ENCODE data around the gene RAB40AL.
"Not testable (repeated sequence)": the region's sequence is repeated elsewhere in the genome, so short reads cannot be mapped to it uniquely, and the experiment has no call there.

Gene RAB40AL, protein sequence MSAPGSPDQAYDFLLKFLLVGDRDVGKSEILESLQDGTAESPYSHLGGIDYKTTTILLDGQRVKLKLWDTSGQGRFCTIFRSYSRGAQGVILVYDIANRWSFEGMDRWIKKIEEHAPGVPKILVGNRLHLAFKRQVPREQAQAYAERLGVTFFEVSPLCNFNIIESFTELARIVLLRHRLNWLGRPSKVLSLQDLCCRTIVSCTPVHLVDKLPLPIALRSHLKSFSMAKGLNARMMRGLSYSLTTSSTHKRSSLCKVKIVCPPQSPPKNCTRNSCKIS

DNA sequence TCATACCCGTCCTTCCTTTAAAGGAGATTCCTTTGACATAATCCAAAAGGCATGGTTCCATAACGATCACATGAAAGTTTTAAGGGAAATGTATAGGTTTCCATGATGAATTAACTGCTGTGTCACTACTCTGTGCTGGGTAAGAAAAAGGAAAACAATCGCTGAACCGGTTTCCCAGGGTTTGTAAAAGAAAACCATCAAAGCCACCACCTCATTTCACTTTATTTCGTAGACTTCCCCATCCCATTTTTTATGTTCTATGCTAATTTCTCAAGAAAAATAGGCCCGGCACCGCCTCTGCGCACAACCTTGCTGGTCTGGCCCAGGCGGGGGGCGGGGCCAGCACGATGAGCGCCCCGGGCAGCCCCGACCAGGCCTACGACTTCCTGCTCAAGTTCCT is at the start of gene RAB40AL:
RAB40AL (plus strand) TSS at position 301 of the 400 bp plus-strand sequence; CDS start at position 348, 47 bp downstream.
- not testable (repeated sequence) for H3K4me3 ChIP-seq, H3K27ac ChIP-seq

DNA sequence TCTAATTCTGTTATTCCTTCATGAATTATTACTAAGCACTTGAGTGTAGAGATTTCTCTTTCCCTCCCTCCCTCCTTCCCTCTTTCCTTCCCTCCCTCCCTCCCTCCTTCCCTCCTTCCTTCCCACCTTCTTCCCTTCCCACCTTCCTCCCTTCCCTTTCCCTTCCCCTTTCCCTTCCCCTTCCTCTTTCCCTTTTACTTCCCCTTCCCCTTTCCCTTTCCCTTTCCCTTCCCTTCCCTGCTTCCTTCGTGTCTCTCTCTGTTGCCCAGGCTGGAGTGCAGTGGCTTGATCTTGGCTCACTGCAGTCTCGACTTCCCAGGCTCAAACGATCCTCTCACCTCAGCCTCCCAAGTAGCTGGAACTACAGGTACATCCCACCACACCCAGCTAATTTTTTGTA is 49.4 kb upstream of the RAB40AL start:
- Histone ChIP-seq H3K27ac (no peak overlapping the region), H3K4me3 (no peak overlapping the region)

DNA sequence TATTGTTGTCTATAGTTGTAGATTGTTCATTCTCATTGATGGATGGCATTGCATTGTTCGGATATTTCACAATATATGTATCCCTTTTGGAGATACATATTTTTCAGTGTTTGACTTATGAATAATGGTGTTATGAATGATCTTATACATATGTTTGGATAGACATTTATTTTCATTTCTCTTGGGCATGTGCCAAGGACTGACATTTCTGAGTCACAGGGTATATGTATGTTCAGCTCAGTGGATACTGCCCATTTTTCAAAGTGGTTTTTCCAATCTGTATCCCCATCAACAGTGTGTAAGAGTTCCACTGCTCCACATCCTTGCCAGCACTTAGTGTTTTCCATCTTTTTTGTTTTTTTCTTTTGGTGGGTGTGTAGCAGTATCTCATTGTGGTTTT is 45.0 kb upstream of the RAB40AL start:
- no peak overlapping the region for H3K4me3 ChIP-seq

DNA sequence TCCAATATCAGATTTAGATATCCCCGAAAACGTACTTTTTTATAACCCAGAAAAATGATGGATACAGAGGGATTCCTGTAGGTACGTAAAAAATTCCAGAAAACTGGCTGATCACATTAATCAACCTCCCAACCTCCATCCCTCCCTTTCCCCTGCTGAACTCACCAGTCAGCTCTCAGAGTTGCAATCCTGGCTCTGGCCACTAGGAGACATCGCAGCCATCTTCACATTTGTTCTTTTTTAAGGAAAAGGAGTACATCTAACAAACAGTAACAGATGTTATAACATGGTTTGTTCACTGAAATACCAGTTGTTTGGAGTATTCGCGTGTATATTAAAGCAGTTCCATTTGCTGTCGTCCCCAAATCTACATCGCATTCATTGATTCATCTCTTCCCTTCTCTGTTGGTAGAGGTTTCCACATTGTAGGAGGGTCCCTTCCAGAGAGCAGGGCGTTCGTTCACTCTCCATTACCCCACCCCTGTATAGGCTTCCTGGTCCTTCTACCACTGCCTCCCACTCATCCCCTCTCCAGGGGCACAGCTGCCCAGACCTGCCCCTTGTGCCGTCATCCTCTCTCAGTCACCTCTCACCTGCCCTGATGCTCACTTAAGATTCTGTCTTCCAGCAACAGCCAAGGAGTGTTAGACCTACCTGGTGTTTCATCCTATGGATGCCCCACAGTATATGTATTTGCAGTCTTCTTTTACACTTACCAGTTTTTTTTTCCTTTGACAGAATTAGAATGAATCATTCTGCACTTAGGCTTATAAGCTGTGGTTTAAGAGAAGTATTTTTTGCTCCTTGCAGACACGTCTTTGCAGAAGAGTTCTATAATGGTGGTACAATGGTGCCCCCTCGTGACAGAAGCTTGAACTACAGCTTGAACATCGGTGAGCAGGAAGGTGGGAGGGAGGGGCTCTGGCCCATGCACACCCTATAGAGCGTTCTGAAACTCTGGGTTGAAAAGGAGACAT is 36.8 kb upstream of the RAB40AL start:
- no peak overlapping the region for H3K4me3 ChIP-seq
- no peak overlapping the region for H3K27ac ChIP-seq

More for the DNA sequence above, 45.0 kb upstream of the RAB40AL start:
- no peak overlapping the region for H3K27ac ChIP-seq

DNA sequence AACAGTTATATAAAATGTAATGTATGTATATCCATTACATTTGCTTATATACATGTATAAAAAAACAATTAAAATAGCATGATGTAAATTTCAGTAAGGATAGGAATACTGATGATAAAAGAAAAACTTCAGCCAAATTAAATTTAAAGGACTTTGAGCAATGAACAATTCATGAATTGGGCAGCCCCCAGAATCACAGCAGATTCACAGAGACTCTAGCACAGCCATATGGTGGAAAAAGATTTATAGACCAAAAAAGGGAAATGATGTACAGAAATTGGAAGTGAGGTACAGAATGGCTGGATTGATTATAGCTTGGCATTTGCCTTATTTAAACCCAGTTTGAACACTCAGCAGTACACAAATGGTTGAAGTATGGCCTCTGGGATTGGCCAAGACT is 34.7 kb upstream of the RAB40AL start:
- H3K27ac ChIP-seq, result no peak overlapping the region
- H3K4me3 ChIP-seq, result no peak overlapping the region

DNA sequence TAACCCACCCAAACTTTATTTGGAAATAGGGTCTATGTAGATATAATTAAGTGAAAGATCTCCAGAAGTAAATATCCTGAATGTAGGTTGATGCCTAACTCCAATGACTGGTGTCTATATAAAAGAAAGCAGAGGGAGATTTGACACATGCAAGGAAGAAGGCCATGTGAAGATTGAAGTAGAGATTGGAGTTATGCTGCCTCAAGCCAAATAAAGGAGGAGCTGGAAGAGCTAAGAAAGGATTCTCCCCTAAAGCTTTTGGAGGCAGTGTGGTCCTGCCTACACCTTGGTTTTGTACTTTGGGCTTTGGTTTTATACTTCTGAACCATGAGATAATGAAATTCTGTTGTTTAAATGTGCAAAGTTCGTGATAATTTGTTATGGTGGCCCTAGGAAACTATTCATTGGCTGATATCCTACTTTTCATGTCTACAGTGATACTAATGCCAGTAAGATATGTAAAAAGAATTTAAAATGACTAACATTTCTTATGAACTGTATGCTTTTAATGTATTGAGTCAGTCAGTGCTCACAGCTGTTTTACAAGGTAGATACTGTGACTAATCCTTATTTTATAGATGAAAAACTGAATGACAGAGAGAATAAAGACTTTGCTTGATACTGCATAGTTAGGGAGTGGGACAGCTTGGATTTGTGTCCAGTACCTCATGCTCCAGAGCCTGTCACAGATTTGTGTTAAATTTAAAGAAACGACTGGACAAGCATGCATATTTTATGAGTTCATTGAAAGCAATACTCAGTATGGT is 5.9 kb upstream of the RAB40AL start:
- Histone ChIP-seq H3K27ac (no peak overlapping the region), H3K4me3 (no peak overlapping the region)

DNA sequence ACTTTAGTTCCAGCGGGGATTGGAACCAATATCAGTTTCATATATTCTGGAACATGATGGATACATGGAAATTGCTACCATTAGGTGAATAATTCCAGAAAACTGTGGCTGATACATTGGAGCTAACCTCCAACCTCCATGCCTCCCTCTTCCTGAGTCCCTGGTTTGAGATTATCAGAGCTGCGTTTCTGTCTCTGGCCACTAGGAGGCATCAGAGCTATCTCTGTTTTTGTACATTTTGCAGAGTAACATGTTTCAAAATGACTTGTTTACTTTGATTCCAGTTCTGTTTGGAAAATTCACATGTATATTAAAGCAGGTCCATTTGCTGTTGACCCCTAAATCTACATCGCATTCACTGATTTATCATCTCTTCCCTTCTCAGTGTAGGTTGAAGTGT is 2.4 kb upstream of the RAB40AL start:
- no peak overlapping the region for H3K27ac ChIP-seq

DNA sequence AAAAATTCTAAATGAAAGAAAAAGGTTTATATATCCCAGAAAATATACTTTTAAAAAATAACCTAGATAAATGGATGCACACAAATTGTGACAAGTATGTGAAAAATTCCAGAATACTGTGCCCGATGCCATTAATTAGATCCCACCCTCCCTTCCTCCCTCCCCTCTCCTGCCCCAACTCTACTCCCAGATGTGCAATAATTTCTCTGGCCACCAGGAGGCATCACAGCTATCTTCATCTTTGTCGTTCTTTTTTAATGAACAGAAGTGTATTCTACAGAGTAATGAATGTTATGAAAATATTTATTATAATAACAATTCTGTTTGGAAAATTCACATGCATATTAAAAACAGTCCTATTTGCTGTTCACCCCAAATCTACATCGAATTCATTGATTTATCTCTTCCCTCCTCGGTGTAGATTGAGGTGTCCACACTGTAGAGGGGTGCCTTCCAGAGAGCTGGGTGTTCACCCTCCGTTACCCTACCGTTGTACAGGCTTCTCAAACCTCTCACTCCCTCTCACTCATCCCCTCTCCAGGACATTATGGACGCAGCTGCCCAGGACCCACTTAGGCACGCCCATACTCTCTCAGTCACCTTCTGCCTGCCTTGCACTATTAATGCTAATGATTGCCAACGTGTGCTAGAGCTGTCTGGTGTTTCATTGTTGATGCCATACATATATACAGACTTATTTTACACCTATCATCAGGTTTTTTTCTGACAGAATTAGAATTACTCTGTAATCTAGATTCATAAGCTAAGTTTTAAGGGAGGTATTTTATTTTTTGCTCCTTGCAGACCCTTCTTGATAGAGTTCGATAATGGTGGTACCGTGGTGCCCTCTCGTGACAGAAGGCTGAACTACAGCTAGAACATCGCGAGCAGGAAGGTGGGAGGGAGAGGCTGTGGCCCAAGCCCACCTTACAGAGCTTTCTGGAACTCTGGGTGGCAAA is 14.1 kb downstream of the RAB40AL start:
- H3K27ac ChIP-seq, result no peak overlapping the region
- no peak overlapping the region for H3K4me3 ChIP-seq

More for the DNA sequence above, 2.4 kb upstream of the RAB40AL start:
- no peak overlapping the region for H3K4me3 ChIP-seq

DNA sequence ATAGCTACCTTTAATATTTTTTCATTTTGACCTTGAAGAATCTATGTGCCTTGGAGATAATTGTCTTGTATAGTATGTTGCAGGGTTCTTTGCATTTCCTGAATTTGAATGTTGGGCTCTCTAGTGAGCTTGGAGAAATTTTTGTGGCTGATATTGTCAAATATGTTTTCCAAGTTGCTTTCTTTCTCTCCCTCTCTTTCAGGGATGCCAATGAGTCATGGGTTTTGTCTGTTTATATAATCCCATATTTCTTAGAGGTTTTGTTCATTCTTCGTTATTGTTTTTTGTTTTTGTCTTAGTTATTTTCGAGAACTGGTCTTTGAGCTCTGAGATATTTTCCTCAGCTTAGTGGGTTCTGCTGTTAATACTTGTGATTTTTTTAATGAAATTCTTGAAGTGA is 20.7 kb downstream of the RAB40AL start:
- no peak overlapping the region for H3K4me3 ChIP-seq
- H3K27ac ChIP-seq, result no peak overlapping the region

DNA sequence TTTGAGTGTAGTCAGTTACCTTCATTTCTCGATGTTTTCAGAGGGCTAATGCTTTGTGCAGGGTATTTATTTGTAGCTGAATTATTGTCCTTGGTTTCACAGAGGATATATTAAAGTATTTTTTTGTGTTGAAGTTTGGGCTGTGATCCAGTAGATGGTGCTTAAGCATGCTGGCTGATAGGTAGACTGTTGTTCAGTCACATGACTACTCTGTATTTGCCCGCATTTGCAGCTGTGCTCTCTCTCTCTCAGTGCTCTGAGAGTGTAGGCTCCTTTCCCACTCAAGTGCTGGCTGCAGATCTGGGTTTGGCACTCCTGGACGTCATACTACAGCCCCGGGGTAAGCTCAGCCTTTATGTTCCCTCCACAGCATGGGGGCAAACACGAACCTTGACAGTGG is 21.7 kb downstream of the RAB40AL start:
- Histone ChIP-seq H3K4me3 (no peak overlapping the region), H3K27ac (no peak overlapping the region)

DNA sequence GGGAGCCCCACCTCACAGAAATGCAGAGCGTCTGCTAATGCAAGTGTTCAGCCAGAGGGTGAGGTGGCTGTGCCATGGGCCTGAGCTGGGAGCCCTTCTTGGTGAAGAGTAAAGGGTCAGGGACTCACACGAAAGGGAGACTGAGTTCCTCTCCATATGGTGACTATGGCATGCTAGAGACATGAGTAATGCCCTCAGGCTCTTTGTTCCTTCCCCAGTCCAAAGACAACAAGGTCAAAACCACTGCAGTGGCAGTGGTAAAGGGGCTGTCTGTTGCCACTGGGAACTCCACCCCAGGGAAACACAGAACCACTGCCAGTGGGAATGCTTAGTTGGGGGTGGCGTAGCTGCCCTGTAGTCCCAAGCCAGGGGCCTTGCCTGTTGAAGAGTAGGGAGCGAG is 22.4 kb downstream of the RAB40AL start:
- Histone ChIP-seq H3K4me3 (no peak overlapping the region), H3K27ac (no peak overlapping the region)

DNA sequence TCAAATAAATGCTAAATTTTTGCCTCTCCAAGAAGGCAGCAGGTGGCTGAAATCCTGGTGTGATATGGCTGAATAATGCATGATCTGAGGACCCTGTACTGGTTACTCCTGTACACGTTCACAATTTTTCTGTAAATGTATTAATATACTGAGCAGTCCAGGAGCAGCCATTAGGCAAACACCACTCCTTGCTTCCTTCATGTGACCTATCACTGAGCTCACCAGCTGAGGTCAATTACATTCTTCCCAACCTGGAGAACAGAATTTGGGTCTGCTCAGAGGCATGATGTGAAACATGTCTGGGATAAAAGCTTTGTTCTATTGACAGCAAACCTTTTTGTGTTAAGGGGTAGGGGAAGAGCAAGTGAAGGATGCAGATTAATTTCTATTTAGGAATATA is 26.9 kb downstream of the RAB40AL start:
- Histone ChIP-seq H3K27ac (no peak overlapping the region), H3K4me3 (no peak overlapping the region)

DNA sequence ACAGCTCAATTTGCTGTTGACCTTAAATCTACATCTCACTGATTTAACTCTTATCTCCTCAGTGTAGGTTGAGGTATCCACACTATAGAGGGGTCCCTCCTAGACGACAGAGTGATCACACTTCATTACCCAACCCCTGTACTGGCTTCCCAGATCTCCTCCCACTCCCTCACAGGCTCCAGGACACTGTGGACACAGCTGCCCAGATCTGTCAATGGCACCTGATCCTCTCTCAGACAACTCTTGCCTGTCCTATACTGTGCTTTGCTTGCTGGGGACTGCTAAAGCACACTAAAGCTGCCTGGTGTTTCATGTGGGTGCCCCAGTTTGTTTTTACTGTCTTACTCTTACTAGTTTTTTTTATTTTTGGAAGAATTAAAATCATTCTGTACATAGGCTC is 27.9 kb downstream of the RAB40AL start:
- Histone ChIP-seq H3K4me3 (no peak overlapping the region), H3K27ac (no peak overlapping the region)

DNA sequence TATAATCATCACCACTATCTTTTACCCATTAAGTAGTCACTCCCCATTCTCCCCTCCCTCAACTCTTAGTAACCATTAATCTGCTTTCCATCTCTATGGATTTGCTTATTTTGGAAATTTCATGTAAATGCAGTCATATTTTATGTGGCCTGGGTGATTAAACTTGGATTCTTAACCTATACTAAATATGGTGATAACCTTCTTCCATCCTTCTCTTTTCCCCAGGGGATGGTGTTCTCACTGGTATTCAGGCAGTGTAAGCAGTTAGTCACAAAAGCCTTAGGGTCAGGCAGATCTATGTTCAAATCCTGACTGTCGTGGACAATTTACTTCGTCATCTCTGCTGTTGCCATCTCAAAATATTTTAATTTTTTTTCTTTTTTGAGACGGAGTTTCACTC is 29.6 kb downstream of the RAB40AL start:
- Histone ChIP-seq H3K4me3 (no peak overlapping the region), H3K27ac (no peak overlapping the region)

DNA sequence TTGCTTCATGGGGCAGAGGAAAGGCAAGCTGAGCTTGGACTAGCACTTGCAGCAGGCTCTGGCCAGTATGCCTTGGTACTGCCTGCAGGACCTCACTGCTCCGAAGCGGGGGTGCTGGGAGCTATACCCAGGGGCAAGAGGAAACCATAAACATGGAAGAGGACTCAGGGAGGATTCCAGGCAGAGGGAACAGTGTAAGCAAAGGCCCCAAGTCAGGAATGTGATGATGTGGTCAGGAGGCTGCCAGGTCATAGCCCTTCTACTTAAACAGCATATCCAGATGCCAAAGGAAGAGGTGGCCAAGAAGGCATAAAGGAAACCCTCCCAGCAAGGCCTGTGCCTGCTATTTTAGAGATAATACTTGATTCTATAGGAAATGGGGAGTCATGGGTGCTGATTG is 31.1 kb downstream of the RAB40AL start:
- Histone ChIP-seq H3K27ac (no peak overlapping the region), H3K4me3 (no peak overlapping the region)

DNA sequence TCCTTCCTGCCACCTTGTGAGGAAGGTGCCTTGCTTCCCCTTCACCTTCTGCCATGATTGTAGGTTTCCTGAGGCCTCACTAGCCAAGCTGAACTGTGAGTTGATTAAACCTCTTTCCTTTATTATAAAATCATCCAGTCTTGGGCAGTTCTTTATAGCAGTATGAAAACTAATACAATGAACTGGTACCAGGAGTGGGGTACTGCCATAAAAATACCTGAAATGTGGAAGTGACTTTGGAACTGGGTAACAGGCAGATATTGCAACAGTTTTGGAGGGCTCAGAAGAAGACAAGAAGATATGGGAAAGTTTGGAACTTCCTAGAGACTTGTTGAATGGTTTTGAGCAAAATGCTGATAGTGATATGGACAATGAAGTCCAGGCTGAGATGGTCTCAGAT is 34.5 kb downstream of the RAB40AL start:
- not testable (repeated sequence) for H3K4me3 ChIP-seq, H3K27ac ChIP-seq

DNA sequence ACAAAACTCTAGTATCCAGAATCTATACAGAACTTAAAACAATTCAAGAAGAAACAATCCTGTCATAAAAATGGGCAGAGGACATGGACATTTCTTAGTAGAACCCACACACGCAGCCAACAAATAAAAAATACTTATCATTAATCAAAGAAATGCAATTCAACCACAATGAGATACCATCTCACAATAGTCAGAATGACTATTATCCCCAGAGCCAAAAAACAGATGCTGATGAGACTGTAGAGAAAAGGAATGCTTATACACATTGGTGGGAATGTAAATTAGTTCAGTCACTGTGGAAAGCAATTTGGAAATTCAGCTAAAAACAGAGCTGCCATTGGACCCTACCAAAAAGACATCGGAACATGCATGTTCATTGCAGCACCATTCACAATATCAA is 37.9 kb downstream of the RAB40AL start:
- no peak overlapping the region for H3K27ac ChIP-seq
- H3K4me3 ChIP-seq, result no peak overlapping the region

DNA sequence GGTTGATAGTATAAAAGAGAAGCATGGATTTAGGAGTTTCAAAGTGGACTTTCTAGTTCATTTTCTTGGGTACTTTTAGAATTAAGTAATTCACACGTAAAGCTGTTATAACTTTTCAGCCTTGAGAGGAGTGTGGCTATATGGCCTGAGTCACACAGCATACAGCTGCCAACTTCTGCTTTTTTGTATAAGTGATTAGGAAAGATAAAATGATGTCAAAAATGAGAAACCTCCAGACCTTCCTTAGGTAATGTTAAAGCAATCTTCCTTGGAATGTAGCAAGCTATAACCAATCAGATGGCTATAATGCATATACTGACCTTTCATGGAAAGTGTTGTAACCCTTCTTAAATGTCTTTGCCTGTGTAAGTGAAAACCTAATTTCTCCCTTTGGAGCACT is 39.2 kb downstream of the RAB40AL start:
- H3K4me3 ChIP-seq, result no peak overlapping the region
- H3K27ac ChIP-seq, result no peak overlapping the region

DNA sequence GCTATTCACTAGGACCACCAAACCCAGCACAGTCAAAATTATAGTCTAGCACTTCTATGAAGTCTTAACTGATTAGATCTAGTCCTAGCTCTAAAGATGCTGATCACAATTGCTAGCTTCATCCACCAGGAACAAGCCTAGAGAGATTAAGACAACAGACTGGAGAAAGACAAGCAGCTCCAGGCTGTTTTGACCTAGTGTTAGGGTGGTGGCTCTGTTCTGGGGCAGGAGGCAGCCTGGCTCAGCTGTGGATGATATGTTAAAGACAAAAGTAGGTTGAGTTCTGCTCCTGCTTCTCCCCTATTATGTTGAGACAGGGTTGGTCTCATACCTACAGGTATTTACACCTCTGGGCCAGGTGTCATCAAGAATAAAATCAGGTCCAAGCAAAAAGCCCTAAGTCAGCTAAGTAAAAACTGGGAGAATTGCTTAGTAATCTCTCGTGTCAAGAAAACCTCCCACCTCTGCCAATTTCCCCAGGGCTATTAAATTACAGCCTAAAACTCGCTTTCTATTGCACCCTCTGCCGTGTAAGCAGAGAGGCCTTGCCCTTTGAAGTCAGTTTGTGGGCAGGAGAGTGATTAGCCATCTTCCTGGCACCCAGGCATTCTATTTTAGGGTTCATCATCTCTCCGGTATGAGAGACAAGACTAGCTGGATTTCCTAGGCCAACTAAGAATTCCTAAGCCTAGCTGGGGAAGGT is 39.9 kb downstream of the RAB40AL start:
- Histone ChIP-seq H3K27ac (no peak overlapping the region), H3K4me3 (no peak overlapping the region)

All from skin epidermis (tissue), 12 donors.